ENCODE measurements around the gene CTPS1.

DNA sequence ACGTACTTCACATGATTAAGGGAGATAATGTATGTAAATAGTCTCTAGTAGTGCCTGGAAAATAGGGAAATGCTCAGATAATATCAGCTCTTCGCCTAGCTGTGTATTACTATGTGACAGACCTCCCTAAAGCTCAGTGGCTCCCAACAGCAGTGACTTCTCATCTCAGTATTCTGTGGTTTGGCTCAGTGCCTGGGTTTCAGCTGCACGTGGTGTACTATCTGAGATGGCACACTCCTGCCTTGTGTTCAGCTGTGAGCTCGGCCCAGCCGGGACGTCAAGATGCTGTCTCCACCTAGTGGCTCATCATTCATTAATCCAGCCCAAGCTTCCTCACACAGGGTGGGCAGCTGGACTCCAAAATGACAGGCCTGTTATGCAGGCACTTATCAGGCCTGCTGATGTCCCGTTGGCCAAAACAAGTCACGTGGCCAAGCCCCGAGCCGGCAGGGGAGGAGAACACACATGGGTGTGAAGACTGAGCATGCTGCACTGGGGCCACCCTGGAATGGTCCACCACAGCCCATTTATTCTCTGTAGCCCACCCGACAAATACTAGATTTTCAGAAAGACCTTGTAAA is 24.2 kb downstream of the CTPS1 start:
- TF ChIP-seq EZH2 (IDR thresholded peaks at IDR 0.05; ENCODE audit: insufficient read depth, poor library complexity, severe bottlenecking) (no peak), EZH2phosphoT487 (IDR thresholded peaks at IDR 0.05; ENCODE audit: insufficient read depth, low read depth) (no peak)

All from GM23248 (cell line).